AG04450 (cell line): ENCODE results near the gene KISS1R. TPM values are rescaled to one million over a fixed set of nuclear protein-coding genes. Genes with fewer than 3 reads are reported as not detected.
"Not testable (repeated sequence)": the region's sequence is repeated elsewhere in the genome, so short reads cannot be mapped to it uniquely, and the experiment has no call there.

ENCODE experiments used
- CTCF ChIA-PET: fragments of 300-600, 350-600 bp; formaldehyde crosslinking; extraction: SDS; loops from one replicate; lab custom pipeline; 2022; ENCODE audit warnings: antibody characterized with exemption, inconsistent platforms; lab: Charles Lee
- POLR2A ChIA-PET: fragments of 350-600 bp; formaldehyde crosslinking; extraction: SDS; loops from one replicate; lab custom pipeline; 2021; ENCODE audit warnings: antibody characterized with exemption, inconsistent platforms; lab: Yijun Ruan, JAX
- DNase-seq: peaks from one replicate; pipeline ENCODE4 v3.0.0-alpha.2; 2011; ENCODE audit warnings: low read depth, low spot score
- H3K27ac ChIP-seq: one replicate; pipeline ENCODE4 v1.5.1; 2012; ENCODE audit warnings: low read depth, low read length, control low read depth
- H3K27me3 ChIP-seq: one replicate; pipeline ENCODE4 v1.6.0; 2012; ENCODE audit warnings: low read length; ENCODE audit not compliant: control insufficient read depth, insufficient read depth
- H3K4me3 ChIP-seq: 2 replicates; pipeline ENCODE4 v1.5.1; 2011; ENCODE audit warnings: mild to moderate bottlenecking, low read depth, low read length, control low read depth
- H3K9me3 ChIP-seq: 2 replicates; pipeline ENCODE4 v1.5.1; 2012; ENCODE audit warnings: low read length; ENCODE audit not compliant: control insufficient read depth, insufficient read depth
- polyA plus RNA-seq: library from polyadenylated mRNA; depleted of rRNA; stranded (reverse); fragments of >200 nt; gene quantifications from 2 replicates; pipeline ENCODE4 v1.2.3, GENCODE V29; 2011
- TF ChIP-seq, protein P1 (sequence below): IDR thresholded peaks from 2 replicates; pipeline ENCODE4 v1.5.1; 2011; ENCODE audit warnings: low read depth, low read length, control low read depth, inconsistent platforms

Gene KISS1R
- polyA plus RNA-seq, 1 experiment, result not detected

DNA sequence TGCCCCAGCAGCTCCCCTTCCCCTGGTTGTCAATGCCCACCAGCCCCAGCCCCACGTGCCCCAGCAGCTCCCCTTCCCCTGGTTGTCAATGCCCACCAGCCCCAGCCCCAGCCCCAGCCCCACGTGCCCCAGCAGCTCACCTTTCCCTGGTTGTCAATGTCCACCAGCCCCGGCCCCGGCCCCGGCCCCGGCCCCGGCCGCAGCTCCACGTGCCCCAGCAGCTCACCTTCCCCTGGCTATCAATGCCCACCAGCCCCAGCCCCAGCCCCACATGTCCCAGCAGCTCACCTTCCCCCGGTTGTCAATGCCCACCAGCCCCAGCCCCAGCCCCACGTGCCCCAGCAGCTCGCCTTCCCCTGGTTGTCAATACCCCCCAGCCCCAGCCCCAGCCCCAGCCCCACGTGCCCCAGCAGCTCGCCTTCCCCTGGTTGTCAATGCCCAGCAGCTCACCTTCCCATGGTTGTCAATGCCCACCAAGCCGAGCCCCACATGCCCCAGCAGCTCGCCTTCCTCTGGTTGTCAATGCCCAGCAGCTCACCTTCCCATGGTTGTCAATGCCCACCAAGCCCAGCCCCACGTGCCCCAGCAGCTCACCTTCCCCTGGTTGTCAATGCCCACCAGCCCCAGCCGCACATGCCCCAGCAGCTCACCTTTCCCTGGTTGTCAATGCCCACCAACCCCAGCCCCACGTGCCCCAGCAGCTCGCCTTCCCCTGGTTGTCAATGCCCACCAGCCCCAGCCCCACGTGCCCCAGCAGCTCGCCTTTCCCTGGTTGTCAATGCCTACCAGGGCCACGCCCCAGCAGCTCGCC is 38.2 kb upstream of the KISS1R start:
- H3K4me3 ChIP-seq, H3K27me3 ChIP-seq, H3K27ac ChIP-seq, DNase-seq: not testable (repeated sequence)
- ChIA-PET CTCF (interaction anchor here (0.8 kb wide), 1 partner anchor 124 kb away, joined by 3 read pairs; no protein-coding TSS in a partner anchor), POLR2A (interaction anchor here (0.6 to 0.9 kb wide), 7 partner anchors 11 to 328 kb away, joined by 3 to 6 read pairs (median 3); partner anchors contain the start of gene RNU6-9)
- peaks cover 11% of the 10 kb centered on the region; the same call in 1 of the 2 replicates for H3K9me3 ChIP-seq

DNA sequence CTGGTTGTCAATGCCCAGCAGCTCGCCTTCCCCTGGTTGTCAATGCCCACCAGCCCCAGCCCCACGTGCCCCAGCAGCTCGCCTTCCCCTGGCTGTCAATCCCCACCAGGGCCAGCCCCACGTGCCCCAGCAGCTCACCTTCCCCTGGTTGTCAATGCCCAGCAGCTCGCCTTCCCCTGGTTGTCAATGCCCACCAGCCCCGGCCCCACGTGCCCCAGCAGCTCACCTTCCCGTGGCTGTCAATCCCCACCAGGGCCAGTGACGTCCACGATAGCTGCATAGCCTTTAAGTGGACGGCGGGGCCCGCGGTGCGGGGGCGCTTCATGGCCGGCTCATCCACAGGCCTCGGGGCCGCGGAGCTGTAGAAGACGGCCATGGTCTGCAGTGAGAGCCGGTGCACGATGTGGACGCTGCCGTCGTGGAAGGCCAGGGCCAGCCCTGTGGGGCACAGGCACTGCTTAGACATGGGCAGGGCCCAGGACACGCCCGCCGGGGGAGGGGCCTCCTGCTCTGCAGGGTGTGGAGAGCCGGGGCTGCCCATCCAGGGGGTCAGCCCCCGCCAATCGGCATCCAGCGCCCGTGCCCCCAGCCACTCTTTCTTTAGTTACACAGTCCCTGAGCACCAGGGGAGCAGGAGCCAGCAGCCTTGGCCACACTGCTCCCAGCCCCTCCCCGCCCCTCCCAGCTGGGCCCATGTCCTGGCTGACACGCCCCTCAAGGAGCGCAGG is 37.3 kb upstream of the KISS1R start:
- H3K27me3 ChIP-seq, result no peaks in the 10 kb centered on the region
- DNase-seq, result no peak
- ChIA-PET POLR2A (interaction anchor here (0.6 to 0.9 kb wide), 7 partner anchors 14 to 327 kb away, joined by 3 to 6 read pairs (median 3); partner anchors contain the start of gene RNU6-9), CTCF (interaction anchor here (0.6 kb wide), 1 partner anchor 399 kb away, joined by 3 read pairs; no protein-coding TSS in a partner anchor)
- H3K9me3 ChIP-seq, result peaks cover 11% of the 10 kb centered on the region; the same call in 1 of the 2 replicates
- H3K27ac ChIP-seq, result no peak overlapping the region
- no peak overlapping the region for H3K4me3 ChIP-seq
- TF ChIP-seq, protein P1, sequence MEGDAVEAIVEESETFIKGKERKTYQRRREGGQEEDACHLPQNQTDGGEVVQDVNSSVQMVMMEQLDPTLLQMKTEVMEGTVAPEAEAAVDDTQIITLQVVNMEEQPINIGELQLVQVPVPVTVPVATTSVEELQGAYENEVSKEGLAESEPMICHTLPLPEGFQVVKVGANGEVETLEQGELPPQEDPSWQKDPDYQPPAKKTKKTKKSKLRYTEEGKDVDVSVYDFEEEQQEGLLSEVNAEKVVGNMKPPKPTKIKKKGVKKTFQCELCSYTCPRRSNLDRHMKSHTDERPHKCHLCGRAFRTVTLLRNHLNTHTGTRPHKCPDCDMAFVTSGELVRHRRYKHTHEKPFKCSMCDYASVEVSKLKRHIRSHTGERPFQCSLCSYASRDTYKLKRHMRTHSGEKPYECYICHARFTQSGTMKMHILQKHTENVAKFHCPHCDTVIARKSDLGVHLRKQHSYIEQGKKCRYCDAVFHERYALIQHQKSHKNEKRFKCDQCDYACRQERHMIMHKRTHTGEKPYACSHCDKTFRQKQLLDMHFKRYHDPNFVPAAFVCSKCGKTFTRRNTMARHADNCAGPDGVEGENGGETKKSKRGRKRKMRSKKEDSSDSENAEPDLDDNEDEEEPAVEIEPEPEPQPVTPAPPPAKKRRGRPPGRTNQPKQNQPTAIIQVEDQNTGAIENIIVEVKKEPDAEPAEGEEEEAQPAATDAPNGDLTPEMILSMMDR, result no peak

DNA sequence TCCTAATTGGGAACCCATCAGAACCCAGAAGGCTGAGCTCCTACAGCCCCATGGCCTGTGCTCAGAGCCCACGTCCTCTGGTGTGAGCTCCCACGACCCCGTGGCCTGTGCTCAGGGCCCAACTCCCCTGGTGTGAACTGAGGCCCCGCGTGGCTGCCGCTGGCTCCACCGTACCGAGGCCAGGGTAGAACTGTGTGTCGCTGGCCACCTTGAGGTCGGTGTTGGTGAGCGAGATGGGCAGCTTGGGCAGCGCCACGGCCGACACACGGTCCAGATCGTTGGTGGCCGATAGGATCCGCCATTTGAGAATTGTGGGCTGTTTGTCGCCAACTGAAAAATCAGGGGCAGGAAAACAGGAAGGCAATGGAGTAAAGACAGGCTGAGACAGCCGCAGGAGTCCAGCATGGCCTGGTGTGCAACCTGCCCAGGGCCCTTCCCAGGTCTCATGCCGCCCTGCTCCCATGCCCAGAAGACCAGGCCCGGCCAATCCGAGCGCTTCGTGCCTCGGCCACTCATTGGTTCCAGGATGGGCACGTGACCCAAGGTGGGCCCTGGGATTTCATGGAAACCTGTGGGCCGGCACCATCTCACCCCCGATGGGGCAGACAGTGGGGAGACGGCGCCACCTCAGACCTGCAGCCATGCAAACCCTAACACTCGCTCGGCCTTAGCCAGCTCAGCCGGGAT is 35.6 kb upstream of the KISS1R start:
- DNase-seq, result no peak
- Histone ChIP-seq H3K4me3 (no peak overlapping the region), H3K27ac (no peak overlapping the region), H3K27me3 (no peaks in the 10 kb centered on the region), H3K9me3 (peaks cover 7% of the 10 kb centered on the region; the same call in 1 of the 2 replicates)
- ChIA-PET CTCF (no interaction called here), POLR2A (interaction anchor here (0.5 to 1.0 kb wide), 2 partner anchors 11 to 138 kb away, joined by 4 to 5 read pairs; no protein-coding TSS in a partner anchor)
- TF ChIP-seq, protein P1, result no peak

DNA sequence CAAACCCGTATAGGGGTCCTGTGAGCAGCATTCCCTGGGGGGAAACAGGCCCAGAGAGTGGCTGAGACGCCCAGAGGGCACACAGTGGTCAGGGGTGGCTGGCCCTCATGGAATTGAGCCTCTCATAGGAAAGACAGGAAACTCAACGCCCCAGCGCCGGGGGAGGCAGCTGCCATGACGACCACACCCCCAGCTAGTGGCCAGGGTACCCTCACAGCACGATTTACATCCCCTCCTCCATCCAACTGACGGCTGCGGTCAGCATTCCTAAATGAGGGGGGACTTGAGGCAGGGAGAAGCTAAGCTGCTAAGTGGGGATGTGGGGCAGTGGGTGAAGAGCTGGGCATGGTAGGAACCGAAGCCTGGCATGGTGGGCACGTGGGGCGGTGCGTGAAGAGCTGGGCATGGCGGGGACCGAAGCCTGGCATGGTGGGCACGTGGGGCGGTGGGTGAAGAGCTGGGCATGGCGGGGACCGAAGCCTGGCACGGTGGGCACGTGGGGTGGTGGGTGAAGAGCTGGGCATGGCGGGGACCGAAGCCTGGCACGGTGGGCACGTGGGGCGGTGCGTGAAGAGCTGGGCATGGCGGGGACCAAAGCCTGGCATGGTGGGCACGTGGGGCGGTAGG is 34.1 kb upstream of the KISS1R start:
- ChIA-PET POLR2A (interaction anchor here (0.5 to 0.6 kb wide), 2 partner anchors 119 to 371 kb away, joined by 5 to 6 read pairs; no protein-coding TSS in a partner anchor), CTCF (interaction anchor here (0.6 kb wide), 1 partner anchor 39 kb away, joined by 5 read pairs; no protein-coding TSS in a partner anchor)
- TF ChIP-seq, protein P1, result no peak
- no peak overlapping the region for H3K4me3 ChIP-seq
- peaks cover 7% of the 10 kb centered on the region; the same call in 1 of the 2 replicates for H3K9me3 ChIP-seq
- DNase-seq, result no peak
- H3K27ac ChIP-seq, result no peak overlapping the region
- no peaks in the 10 kb centered on the region for H3K27me3 ChIP-seq
